ENCODE data around the gene INTS7.

GRCh38 chr1:212042436-212042835, 7.1 kb upstream of the INTS7 start:
- TF ChIP-seq CTCF (IDR thresholded peaks at IDR 0.05) (no peak), EZH2 (IDR thresholded peaks at IDR 0.05) (no peak), EZH2phosphoT487 (IDR thresholded peaks at IDR 0.05) (no peak)

All from neural progenitor cell (in vitro differentiated cells).